HG02840 (cell line): ENCODE measurements around the gene ZNF831.

Source experiments
- ATAC-seq: cut with Tn5 transposase; IDR thresholded peaks from one replicate; pipeline ENCODE4 v1.9.1; 2021; ENCODE audit warnings: mild to moderate bottlenecking, moderate library complexity, moderate number of reproducible peaks; ENCODE audit not compliant: unreplicated experiment, low FRiP score

ZNF831 gene

DNA sequence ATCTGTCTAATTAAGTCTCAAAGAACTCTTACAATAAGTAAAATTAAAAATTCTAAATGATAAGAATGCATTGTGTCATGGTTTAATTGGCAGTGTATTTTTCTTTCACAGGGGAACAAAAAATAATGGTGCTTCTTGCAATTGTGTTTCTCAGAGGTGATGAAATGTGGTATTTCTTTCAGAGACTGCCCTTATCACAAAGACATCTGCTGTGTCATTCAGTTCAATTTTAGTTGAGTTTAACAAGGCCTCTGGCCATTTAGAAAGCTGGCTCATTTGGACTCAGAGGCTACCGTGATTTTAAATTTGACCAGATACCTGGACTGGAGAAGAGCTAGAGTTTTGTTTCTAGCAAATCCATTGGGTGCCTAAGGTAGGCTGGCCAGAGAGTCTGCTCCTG is 23.6 kb upstream of the ZNF831 start:
- no peak for ATAC-seq

- ATAC-seq, result no peak
These were observed 21.6 kb upstream of the ZNF831 start for GRCh38 chr20:59141818-59142581.

DNA sequence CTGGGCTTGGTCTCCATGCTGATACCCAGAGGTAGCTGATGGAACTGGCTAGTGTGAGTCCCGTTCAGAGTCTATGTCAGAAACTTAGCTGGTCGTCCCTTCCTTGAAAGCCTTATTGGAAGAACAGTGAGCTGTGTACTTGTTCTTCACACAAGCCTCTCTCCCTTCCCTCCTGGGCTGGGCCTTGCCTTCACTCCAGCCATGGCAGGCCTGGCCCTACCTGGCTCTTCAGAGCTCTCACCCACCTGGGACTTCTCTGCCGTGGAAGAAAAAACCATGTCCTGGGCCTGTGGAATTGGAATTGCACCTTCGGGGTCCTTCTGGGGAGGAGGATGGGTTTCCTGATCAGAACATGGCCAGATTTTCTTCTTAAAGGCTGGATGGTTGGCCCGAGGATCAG is 20.3 kb upstream of the ZNF831 start:
- ATAC-seq, result no peak

DNA sequence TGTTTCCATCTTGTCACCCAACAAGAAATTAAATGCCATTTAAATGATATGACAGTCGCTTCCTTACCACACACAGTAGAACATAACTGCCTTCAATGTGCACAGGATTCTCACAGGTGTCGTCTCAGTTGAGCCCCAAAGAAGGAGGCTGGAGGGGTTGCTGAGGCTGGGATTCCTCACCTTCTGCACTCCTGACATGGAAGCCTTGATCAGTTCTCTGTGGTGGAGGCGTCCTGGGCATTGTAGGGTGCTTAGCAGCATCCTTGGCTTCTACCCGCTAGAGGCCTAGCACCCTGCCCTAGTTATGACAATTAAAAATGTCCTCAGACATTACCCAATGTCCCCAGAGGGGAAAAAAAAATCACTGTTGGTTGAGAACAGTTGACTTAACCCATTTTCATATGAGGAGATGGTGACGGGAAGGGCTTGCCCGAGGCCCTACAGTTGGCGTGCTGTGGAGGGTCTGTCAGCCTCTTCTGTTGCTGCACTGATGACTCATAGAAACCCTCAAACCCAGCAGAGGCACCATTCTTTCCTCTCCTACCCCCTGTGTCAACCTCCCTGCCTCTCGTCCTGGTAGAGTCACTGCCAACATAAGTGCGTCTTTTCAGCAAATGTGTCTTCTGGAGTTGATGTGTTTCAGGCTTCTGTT is 19.3 kb upstream of the ZNF831 start:
- ATAC-seq, result no peak

DNA sequence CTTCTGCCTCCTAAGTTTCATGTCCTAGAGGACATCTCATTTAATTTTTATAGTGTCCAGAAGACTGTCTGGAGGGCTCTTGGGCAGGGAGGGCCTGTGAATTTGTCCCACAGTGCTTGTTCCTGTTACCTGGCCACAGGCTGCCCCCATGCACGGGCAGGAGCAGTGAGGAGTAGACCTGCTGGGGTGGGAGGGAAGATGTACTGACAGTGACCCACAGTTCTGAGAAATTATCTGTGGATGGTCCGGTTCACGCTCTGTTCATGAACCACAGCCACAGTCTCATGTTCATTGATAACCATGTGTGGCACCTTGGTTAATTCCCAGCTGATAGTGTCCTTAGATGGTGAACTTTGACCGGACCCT is 18.8 kb upstream of the ZNF831 start:
- ATAC-seq, result no peak

GRCh38 chr20:59145247-59145923 is 18.2 kb upstream of the ZNF831 start:
- no peak for ATAC-seq

DNA sequence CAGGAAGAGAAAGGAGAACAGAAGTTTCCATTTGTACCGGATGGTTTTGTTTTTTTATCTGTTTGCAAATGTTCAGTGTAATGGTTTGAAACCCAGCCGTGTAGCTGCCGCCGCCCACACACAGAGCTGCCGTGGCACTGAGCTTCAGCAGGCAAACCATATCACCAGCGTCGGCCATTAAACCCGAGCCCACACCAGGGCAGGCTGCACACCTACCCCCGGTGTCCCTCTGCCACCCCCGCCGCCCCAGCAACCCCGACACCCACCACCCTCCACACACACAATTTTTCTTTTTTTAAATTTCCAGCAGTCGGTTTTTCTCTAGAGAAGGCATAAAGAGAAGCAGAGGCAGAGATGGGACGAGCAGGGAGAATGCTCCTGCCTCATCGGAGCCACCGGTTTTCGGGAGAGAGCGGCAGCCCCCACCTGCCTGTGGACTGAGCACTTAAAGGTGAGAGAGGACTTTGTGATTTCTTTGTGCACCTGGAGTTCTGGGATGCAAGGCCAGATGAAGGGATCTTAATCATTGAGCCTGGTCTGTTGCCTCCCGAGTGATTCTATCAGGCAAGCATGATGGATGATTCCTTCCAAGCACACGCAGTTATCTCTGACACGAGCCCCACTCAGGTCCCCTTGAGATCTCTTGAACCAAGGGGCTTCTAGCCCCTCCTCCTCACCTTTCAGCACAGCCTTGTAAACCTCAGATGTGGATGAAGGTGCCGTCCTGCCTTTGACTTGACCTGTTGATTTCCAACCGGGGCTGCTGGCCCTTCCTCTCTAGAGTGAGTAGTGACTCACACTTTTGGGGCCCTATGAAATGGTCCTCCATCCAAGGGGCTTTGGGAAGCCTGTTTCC is 17.5 kb upstream of the ZNF831 start:
- no peak for ATAC-seq

- ATAC-seq, result no peak
These were observed 16.6 kb upstream of the ZNF831 start for GRCh38 chr20:59146780-59147565.

- ATAC-seq, result no peak
These were observed 16.0 kb upstream of the ZNF831 start for GRCh38 chr20:59147586-59147985.

DNA sequence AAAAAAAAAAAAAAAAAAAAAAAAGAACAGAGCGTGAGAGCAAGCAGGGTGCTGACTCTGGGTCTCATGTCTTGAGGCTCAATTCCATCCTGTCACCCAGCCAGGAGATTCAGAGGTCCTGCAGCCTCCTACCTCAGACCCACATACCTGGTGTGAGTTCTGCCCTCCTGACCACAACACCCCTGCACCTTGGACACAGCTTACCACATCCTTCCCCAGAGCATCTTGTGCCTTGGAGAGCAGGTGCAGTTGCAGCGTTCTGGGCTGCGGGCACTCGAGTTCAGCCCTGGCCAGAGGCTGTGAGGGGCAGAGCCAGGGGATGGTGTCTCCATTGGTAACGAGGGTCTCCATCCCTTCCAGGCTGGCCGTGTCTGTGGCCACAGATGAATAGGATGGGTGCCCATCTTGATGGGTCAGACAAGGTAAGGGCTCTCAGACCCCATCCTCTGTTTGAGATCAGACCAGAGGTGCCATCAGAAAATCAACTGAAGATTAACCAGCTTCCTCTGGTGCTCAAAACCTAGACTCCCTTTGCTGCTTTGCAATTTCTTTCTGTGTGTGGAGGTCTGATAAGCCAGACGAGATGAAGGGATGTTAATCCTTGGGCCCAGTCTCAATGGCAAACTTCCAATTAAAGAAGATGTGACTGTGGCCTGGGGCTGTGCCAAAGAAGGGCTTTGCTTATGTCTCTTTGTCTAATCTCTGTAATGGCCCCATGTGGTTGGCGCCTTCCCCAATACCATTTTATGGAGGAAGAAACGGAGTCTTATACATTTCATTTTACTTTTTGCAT is 14.7 kb upstream of the ZNF831 start:
- no peak for ATAC-seq

GRCh38 chr20:59149678-59150504 is 13.7 kb upstream of the ZNF831 start:
- no peak for ATAC-seq

DNA sequence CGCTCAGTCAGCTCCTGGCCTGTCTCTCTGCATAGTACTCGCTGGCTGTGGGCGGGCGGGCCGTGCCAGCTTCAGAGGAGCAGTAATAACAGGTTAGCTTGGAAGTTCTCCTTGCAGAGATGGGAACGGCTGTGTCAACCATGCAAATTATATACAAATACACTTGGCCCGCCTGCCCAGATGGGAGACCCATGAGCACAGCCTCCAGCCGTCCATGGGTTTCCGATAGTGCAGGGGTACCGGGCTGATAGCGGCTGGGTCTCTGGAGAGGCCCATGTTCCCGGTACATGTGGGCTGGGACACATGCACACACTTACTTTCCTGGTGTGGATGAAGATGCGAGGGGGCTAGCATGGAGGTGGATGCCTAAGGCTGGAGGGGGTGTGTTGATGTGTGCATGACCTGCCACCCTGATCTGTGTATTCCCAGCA is 12.8 kb upstream of the ZNF831 start:
- ATAC-seq, result no peak

GRCh38 chr20:59151391-59151790 is 12.2 kb upstream of the ZNF831 start:
- ATAC-seq, result no peak

GRCh38 chr20:59151820-59152219 is 11.8 kb upstream of the ZNF831 start:
- no peak for ATAC-seq

GRCh38 chr20:59152559-59153354 is 10.9 kb upstream of the ZNF831 start:
- no peak for ATAC-seq

- ATAC-seq, result no peak
These were observed 10.3 kb upstream of the ZNF831 start for GRCh38 chr20:59153355-59153681.

DNA sequence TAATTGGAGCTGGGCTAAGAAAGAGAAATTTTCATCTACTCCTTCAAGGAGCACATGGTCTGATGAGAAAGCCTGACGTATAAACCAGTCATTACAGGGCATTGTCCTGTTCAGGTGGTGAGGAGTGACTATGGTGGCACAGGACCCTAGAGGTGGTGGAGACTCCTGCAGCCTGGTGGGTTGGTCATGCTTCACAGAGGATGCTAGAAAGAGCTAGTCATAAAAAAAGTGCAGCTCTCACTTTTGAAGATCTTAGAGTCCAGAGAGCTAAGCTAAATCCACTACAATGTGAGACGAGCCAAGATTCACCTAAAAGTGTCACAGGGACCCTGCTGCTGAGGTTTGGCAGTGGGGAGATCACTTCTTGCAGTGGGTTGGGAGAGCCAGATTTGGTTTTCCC is 9.8 kb upstream of the ZNF831 start:
- no peak for ATAC-seq
